Hypothalamus (tissue), 51 donors: ENCODE data around the gene CNTNAP5.

Experiments
- DNase-seq, 51 donors: peaks; one replicate each; lab custom pipeline; 2025; lab: John Stamatoyannopoulos, UW

Gene CNTNAP5

GRCh38 chr2:124585277-124585676 is 560.2 kb downstream of the CNTNAP5 start:
- no peak for DNase-seq

GRCh38 chr2:124586210-124586609 is 561.1 kb downstream of the CNTNAP5 start:
- DNase-seq = no peak

GRCh38 chr2:124586835-124587234 is 561.7 kb downstream of the CNTNAP5 start:
- DNase-seq = no peak

- DNase-seq = no peak
Measured at GRCh38 chr2:124589971-124590370, 564.9 kb downstream of the CNTNAP5 start.

GRCh38 chr2:124602759-124603158 is 577.7 kb downstream of the CNTNAP5 start:
- DNase-seq = no peak

- DNase-seq = no peak
Measured at GRCh38 chr2:124604940-124605339, 579.9 kb downstream of the CNTNAP5 start.

- no peak for DNase-seq
Measured at GRCh38 chr2:124607679-124608078, 582.6 kb downstream of the CNTNAP5 start.

GRCh38 chr2:124609667-124610066 is 584.6 kb downstream of the CNTNAP5 start:
- no peak for DNase-seq

GRCh38 chr2:124610141-124610540 is 585.1 kb downstream of the CNTNAP5 start:
- DNase-seq = no peak

GRCh38 chr2:124610866-124611265 is 585.8 kb downstream of the CNTNAP5 start:
- DNase-seq = no peak

- no peak for DNase-seq
Measured at GRCh38 chr2:124623560-124623959, 598.5 kb downstream of the CNTNAP5 start.

GRCh38 chr2:124625561-124625960 is 600.5 kb downstream of the CNTNAP5 start:
- no peak for DNase-seq

GRCh38 chr2:124626993-124627392 is 601.9 kb downstream of the CNTNAP5 start:
- no peak for DNase-seq

GRCh38 chr2:124633812-124634211 is 608.7 kb downstream of the CNTNAP5 start:
- DNase-seq = no peak

GRCh38 chr2:124639524-124639923 is 614.4 kb downstream of the CNTNAP5 start:
- no peak for DNase-seq

- DNase-seq = no peak
Measured at GRCh38 chr2:124640221-124640750, 615.2 kb downstream of the CNTNAP5 start.

- DNase-seq = no peak
Measured at GRCh38 chr2:124646166-124646815, 621.2 kb downstream of the CNTNAP5 start.

GRCh38 chr2:124647245-124647644 is 622.2 kb downstream of the CNTNAP5 start:
- no peak for DNase-seq

GRCh38 chr2:124647663-124648062 is 622.6 kb downstream of the CNTNAP5 start:
- no peak for DNase-seq

- no peak for DNase-seq
Measured at GRCh38 chr2:124649001-124649400, 623.9 kb downstream of the CNTNAP5 start.

GRCh38 chr2:124652099-124652498 is 627.0 kb downstream of the CNTNAP5 start:
- DNase-seq = no peak

- DNase-seq = no peak
Measured at GRCh38 chr2:124658373-124658772, 633.3 kb downstream of the CNTNAP5 start.

GRCh38 chr2:124661558-124661957 is 636.5 kb downstream of the CNTNAP5 start:
- DNase-seq = no peak
